Measurements from ENCODE around the gene VTI1A. TPM values are rescaled to one million over a fixed set of nuclear protein-coding genes. Genes with fewer than 3 reads are reported as not detected.

The VTI1A gene
- total and polyA plus RNA-seq, 2 of the 13 experiments (the other 11 are each of a cell fraction or from before 2014, with no cell fraction given), result 11.7 to 32.7 TPM

DNA sequence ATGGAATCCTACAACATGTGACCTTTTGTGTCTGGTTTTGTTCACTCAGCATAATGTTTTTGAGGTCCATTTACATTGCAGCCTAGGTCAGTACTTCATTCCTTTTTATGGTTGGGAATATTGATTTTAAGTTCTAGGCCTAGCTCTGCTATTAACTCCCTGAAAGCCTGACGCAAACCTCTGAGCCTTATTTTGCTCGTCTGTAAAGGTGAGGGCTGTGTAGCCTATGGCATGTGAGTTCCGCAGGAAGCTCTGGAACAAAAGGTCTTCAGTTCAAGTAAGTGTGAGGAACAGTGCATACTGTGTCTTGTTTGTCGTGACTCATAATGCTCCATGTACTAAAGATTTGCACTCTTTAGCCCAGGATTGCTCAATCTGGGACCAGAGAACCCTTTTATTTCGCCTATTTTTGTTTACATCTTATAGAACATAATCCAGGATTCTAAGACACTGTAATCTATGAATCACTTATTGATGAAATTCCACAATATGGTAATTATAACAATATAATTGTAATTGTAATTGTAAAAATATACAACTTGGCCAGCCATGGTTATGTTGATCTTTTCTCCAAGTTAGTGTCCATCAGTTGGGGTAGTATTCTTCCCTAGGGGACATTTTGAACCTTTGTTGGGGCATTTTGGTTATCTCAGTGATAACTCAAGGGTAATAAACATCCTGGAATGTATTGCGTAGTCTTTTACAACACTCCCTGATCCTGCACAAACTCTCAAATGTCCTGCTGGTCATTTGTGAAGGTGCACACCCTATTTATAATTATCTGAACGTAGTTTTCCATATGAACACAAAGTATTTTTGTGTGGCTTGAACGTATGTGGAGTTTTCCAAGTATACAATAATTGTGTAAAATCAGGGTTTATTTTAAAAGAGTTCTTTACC is 184.7 kb downstream of the VTI1A start (continued):
- TF ChIP-seq SP140L (CRISPR knock-in tag; IDR thresholded peaks at IDR 0.05; ENCODE audit: borderline replicate concordance) (0 out of 2 replicates have a peak, but pooled peaks have one; percentile 80), ZFP36 (IDR thresholded peaks at IDR 0.05; ENCODE audit: borderline replicate concordance, low read depth, low read length, partially characterized antibody) (no peak), ZNF644 (CRISPR knock-in tag; IDR thresholded peaks at IDR 0.05; ENCODE audit: low read depth) (peak; percentile 88), ZFX (CRISPR knock-in tag; IDR thresholded peaks at IDR 0.05; ENCODE audit: low read depth) (peak; percentile 86), ZNF335 (CRISPR knock-in tag; IDR thresholded peaks at IDR 0.05) (0 out of 2 replicates have a peak, but pooled peaks have one; percentile 23), FOSL2 (CRISPR knock-in tag; IDR thresholded peaks at IDR 0.05) (peak; percentile 99), NR2F2 (IDR thresholded peaks at IDR 0.05; ENCODE audit: borderline replicate concordance, low read depth) (peak; percentile 59), JUND (CRISPR knock-in tag; IDR thresholded peaks at IDR 0.05) (peak; percentile 88), ATF1 (CRISPR knock-in tag; IDR thresholded peaks at IDR 0.05) (peak; percentile 45; the same call in 1 of the 2 replicates), JUN (CRISPR knock-in tag; IDR thresholded peaks at IDR 0.05) (peak; percentile 86), KLF11 (CRISPR knock-in tag; IDR thresholded peaks at IDR 0.05) (no peak; the same call in 1 of the 2 replicates), NR2F6 (IDR thresholded peaks at IDR 0.05) (peak; percentile 84), NR2F6 (CRISPR knock-in tag; IDR thresholded peaks at IDR 0.05) (peak; percentile 82), SRSF1 (optimal IDR thresholded peaks at IDR 0.05; ENCODE audit: low read depth, low read length) (no peak), FOXA3 (CRISPR knock-in tag; IDR thresholded peaks at IDR 0.05) (peak; percentile 86), ZNF556 (CRISPR knock-in tag; IDR thresholded peaks at IDR 0.05; ENCODE audit: borderline replicate concordance) (peak; percentile 66; the same call in 1 of the 2 replicates), SAFB2 (CRISPR knock-in tag; IDR thresholded peaks at IDR 0.05; ENCODE audit: borderline replicate concordance, low read depth) (0 out of 2 replicates have a peak, but pooled peaks have one; percentile 50)
- TF ChIP-seq, protein P1, sequence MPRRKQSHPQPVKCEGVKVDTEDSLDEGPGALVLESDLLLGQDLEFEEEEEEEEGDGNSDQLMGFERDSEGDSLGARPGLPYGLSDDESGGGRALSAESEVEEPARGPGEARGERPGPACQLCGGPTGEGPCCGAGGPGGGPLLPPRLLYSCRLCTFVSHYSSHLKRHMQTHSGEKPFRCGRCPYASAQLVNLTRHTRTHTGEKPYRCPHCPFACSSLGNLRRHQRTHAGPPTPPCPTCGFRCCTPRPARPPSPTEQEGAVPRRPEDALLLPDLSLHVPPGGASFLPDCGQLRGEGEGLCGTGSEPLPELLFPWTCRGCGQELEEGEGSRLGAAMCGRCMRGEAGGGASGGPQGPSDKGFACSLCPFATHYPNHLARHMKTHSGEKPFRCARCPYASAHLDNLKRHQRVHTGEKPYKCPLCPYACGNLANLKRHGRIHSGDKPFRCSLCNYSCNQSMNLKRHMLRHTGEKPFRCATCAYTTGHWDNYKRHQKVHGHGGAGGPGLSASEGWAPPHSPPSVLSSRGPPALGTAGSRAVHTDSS (CRISPR knock-in tag; conservative IDR thresholded peaks at IDR 0.05), result no peak
- TF ChIP-seq, protein P2, sequence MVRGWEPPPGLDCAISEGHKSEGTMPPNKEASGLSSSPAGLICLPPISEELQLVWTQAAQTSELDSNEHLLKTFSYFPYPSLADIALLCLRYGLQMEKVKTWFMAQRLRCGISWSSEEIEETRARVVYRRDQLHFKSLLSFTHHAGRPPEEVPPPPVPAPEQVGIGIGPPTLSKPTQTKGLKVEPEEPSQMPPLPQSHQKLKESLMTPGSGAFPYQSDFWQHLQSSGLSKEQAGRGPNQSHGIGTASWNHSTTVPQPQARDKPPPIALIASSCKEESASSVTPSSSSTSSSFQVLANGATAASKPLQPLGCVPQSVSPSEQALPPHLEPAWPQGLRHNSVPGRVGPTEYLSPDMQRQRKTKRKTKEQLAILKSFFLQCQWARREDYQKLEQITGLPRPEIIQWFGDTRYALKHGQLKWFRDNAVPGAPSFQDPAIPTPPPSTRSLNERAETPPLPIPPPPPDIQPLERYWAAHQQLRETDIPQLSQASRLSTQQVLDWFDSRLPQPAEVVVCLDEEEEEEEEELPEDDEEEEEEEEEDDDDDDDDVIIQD (CRISPR knock-in tag; IDR thresholded peaks at IDR 0.05; ENCODE audit: low read depth), result peak; percentile 96
- TF ChIP-seq, protein P3, sequence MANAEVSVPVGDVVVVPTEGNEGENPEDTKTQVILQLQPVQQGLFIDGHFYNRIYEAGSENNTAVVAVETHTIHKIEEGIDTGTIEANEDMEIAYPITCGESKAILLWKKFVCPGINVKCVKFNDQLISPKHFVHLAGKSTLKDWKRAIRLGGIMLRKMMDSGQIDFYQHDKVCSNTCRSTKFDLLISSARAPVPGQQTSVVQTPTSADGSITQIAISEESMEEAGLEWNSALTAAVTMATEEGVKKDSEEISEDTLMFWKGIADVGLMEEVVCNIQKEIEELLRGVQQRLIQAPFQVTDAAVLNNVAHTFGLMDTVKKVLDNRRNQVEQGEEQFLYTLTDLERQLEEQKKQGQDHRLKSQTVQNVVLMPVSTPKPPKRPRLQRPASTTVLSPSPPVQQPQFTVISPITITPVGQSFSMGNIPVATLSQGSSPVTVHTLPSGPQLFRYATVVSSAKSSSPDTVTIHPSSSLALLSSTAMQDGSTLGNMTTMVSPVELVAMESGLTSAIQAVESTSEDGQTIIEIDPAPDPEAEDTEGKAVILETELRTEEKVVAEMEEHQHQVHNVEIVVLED (CRISPR knock-in tag; IDR thresholded peaks at IDR 0.05; ENCODE audit: borderline replicate concordance), result no peak
- TF ChIP-seq, protein P4, sequence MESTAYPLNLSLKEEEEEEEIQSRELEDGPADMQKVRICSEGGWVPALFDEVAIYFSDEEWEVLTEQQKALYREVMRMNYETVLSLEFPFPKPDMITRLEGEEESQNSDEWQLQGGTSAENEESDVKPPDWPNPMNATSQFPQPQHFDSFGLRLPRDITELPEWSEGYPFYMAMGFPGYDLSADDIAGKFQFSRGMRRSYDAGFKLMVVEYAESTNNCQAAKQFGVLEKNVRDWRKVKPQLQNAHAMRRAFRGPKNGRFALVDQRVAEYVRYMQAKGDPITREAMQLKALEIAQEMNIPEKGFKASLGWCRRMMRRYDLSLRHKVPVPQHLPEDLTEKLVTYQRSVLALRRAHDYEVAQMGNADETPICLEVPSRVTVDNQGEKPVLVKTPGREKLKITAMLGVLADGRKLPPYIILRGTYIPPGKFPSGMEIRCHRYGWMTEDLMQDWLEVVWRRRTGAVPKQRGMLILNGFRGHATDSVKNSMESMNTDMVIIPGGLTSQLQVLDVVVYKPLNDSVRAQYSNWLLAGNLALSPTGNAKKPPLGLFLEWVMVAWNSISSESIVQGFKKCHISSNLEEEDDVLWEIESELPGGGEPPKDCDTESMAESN (CRISPR knock-in tag; conservative IDR thresholded peaks at IDR 0.05), result no peak
- TF ChIP-seq, protein P5, sequence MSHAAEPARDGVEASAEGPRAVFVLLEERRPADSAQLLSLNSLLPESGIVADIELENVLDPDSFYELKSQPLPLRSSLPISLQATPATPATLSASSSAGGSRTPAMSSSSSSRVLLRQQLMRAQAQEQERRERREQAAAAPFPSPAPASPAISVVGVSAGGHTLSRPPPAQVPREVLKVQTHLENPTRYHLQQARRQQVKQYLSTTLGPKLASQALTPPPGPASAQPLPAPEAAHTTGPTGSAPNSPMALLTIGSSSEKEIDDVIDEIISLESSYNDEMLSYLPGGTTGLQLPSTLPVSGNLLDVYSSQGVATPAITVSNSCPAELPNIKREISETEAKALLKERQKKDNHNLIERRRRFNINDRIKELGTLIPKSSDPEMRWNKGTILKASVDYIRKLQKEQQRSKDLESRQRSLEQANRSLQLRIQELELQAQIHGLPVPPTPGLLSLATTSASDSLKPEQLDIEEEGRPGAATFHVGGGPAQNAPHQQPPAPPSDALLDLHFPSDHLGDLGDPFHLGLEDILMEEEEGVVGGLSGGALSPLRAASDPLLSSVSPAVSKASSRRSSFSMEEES (CRISPR knock-in tag; IDR thresholded peaks at IDR 0.05), result peak; percentile 88

All from HepG2 (cell line).